NCI-H1092 treated with DMSO at 0.1 percent for 48 hours (cell line): Measurements from ENCODE around the gene TAF4B.

Source experiments
- DNase-seq: peaks from one replicate; lab custom pipeline; 2025; lab: John Stamatoyannopoulos, UW

The TAF4B gene

DNA sequence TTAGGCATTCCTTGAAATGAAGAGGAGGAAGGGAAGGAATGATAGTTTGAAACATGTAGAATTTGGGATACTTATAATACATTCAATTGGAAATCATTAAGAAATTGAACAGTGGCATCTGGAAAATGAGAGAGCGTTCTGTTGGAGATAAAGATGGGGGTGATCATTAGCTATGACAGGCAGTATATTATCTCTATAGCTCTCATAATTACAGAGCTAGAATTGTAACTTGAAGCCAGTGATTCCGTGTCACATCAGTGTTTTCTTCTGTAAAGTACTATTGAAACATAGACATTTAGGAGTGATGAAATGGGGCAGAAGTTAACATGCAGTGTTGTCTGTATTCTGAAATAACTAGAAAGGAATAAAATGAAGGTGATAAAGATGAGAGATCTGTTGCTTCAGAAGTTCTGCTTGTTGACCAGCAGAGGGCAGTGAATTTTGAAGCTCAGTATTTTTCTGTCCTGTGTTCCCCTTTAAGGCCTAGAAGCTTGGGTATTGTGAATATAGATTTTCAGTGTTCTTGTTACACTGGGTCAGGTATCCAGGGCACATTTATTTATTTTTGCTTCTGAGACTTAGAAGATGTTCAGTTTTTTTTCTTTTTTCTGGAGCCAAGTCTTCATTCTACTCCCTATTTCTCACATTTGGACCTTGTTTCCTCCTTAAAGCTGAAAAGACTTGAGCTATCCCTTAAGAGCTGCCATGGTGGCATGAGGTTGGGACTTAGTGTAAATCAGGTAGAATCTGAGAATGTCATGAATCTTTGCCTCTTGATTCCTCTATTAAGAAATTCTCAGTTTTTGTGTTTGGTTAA is 157.4 kb downstream of the TAF4B start:
- peak; percentile 42 for DNase-seq

DNA sequence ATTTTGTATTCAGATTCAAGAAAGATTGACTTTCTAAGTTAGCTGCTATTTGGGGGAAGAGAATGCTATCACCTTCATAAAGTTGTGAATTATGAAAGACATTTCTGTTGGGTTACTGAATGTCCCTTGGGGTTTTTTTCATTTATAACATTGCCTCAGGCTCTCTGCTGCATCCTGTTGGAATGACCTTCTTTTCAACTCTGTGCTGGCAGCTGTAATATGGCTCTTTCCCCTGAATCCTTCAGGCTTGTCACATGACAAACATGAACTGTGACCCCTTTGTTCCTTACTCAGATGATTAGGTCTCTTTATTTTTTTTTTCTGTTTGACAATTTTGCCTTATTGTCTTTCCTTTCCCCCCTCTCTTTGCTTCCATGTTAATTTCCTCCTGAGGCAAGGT is 159.8 kb downstream of the TAF4B start:
- peak; percentile 2 for DNase-seq

DNA sequence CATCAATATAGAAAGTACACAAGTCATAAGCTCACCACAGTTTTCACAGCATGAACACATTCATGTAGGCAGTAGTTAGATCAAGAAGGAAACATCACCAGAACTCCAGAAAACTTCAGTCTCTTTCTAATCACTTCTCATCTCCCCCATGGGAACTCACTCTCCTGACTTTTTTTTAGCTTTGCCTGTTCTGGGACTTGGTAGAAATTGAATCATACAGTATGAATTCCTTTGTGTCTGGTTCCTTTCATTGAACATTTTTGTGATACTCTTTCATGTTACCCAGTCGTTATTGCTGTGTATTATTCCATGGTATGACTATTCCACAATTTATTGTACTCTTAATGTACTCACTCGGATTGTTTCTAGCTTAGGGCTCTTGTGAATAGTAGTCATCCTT is 160.2 kb downstream of the TAF4B start:
- no peak for DNase-seq

DNA sequence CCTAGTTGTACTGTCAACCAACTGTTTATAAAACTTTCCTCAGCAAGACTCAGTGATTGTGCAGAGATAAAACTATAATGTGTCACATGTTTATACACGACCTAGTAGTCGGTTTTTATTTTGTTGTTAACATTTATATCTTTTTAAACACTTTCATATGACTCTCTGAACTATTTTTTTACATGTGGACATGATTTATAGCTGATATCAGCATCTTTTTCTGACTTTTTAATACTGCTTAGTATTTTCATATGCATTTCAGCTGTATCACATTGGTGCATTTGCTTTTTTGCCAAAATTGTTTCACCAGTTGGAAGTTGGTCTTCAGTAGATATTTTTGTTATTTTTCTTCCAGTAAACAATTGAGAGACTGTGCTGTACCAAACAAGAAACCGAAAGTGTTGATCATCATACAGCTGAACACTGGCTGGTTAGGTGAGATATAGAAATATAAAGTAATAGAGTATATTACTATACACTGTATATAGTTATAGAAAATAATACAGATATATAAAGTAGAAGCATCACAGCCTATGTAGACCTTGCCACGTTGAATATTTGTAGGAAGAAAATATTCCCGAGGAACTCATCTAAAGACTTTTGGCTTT is 167.9 kb downstream of the TAF4B start:
- DNase-seq, result no peak

DNA sequence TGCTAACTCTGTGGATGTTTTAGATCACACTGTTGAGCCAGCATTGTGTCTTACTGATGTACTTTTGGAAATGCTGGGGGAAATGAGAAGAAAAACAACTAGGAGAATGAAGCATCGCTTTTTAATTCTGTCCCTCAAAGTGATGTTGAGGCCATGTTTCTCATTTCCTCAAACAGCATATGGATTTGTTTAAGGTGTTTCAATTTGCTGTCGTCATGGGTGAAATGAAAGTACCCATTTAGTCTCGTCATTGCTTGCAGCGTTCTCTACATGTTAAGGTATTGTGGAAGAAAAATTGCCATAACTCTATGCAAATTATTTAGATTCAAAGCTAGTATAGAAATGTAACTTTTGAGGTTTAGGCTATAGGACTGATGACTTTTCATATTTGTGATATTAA is 170.8 kb downstream of the TAF4B start:
- DNase-seq, result no peak

DNA sequence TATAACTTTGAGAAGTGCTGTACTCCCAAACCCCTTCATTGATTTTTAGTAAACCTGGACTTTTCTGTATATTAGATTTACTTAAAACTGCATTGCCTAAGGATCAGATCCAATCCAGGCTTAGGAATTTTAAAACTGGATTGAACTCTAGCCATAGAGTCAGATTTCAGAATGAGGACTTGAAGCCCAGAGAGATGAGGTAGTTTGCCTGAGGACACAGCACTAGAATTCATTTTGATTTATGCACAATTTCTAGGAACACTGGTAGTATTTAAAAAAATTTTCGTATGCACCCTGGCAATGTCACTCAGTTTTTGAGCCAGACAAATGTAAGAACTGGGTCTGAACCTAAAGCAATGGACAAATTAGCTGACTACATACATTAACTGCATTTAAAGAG is 177.2 kb downstream of the TAF4B start:
- no peak for DNase-seq

DNA sequence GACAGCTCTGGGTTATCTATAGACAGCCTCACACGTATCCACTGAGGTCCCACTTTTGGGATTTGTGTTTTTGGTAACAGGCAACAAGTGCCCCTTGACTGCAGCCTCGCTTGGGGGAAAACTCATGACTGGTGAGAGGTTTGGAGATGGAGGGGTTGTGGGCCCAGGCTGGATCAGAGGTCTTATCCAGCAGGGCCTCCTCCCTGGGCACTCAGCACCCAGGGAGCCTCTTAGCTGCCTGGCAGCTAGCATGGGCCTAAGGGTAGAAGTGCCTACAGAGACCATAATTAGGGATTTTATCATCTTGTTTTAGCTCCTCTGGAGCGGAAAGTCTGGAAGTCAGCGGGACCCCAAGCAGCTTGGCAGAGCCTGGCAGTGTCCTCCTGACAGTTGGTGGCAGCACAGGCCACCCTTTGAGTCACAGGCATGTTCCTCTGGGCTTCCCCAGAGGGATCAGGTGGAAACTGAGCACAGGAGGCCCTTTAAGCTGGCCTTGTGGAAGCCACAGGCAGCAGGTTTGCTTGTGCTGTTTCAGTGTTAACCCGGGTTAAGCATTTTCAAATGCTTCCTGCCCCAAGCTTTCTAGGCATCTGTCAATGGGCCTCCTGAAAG is 179.1 kb downstream of the TAF4B start:
- DNase-seq, result peak; percentile 48

DNA sequence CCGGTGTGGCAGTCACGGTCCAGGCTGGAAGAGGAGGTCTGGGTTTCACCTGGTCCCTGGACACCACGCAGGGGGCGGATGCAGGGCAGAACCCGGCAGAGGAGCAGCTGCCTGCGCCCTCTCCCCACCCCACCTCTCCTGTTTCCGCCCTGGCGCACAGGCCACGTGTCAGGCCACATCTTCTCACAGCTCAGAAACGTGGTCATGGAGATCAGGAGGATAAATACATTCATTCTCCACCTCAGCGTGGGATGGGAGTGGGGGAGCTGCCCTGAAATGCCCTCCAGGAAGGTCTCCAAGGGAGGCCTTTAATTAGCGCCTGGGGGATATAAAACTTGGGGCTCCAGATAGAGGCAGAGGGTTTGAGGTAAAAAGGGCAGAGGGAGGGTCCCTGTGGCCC is 180.1 kb downstream of the TAF4B start:
- no peak for DNase-seq

DNA sequence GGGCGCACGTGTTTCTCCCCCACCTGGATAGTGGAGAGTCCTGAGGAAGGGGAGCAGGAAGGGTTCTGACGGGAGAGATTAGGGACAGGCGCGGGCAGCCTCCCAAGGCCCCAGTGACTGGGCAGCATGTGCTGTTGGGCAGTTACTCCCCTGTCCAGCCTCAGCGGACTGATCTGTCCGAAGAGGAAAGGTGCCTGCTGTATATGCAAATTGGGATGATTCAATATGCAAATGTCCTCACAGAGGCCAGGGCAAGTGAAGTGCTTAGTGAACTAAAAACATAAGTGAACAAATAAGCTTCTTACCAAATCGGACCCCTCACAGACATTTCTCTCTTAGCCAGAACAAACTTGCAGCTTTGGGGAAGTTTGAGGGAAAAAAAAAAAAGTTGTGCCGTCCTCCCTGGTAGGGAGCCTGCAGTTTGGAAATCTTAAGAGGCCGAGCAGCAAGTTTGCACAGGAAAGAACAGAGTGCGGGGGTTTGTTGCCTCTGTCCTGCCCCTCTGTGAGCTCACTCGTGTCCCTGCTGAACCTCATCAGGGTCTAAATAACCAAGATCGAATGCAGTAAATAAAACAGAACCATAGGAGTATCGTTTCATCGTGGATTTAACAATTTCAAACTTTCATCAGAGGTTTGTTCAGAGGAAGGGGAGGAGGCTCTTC is 180.7 kb downstream of the TAF4B start:
- no peak for DNase-seq

DNA sequence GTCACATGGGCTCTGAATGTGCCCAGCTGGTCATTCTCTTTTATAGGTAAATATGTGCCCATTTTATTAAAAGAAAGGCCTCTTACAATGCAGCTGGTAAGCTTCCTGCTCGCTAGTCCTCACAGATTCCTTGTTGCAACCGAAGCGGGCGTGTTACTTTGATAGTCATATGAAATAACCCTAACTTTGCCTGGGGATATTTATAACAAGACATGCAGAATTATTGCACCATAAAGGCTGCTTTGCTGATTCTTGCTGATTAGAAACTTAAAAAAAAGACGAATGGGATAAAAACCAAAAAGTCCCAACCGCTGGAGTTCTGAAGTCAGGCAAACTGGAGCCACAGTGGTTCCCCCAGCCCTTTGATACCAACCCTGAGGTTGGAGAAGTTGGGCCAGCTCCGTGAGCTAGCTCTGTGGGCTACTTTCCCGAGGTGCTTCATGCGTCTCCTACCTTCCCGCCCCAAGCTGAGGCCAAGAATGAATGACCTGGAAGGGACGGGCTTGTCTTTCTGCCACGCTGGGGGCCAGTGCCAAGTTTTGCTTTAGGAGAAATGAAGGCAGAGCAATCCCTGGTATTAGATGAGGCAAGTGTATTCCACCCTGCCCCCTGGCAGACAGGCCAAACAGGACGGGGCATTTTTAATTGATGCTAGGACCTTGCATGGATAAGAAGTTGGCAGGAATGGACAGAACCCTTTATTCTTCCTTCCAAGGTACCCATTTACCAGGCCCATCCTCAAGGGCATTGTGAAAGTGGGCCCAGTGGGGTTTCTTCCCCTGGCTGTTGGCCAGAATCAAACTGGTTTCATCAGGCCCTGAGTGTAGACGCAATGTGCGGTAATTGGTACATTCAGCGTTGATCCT is 181.7 kb downstream of the TAF4B start:
- no peak for DNase-seq

DNA sequence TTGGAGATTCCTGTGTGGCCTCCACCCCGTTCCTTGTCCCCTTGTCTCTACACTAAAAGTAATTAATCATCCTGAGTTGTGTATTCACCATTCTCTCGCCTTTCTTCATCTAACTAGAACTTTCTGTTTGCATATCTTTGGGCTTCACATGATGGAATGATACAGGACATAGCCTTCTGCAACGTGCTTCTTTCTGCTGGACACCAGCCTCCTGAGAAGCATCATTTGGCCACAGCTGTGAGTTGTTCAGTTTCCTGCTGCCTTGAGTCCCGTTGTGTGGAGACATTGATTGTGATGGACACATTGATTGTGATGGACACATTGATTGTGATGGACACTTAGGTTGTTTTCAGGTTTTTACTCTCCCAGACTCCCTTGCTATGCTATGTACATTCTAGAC is 182.8 kb downstream of the TAF4B start:
- DNase-seq, result no peak

DNA sequence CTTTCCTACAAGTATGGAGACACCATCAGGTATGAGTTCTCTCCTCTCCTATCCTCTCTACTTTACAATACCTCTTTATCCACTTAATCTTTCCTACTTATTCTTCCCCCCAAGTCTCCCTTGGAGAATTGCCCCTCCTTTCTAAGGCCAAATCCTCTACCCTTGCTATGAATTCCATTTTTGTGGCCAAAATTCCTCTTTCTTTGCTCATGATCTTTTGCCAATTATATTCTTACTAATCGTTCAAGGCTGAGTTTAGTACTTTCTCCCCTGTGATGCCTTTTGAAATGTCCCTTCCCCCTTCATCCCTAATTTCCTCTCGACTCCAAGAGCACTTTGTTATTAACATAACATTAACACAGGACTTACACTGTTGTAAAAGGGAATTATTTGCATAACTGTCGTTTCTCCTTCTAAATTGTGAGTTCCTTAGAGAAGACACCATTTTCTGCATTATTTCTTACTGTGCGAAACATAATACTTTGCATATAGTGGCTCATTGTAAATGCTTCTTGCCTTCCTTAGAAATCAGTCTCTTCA is 188.7 kb downstream of the TAF4B start:
- no peak for DNase-seq

DNA sequence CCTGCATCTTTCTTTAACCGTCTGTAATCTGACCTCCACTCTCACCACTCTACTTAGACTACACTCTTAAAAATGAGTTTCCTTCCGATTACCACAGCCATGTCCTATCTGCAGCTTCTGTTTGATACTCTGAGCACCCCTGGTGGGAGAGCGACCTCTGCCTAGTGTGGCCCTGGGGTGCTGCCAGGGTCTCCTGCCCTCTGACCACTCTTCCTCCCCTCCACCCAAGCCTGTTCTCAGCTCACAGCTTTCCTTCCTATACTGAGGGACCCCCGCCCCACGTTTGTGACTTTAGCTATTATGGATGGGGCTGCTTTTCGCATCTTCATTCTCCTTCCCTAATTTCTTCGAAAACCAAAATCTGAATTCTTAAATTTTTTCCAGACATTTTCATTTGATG is 189.4 kb downstream of the TAF4B start:
- DNase-seq, result no peak

DNA sequence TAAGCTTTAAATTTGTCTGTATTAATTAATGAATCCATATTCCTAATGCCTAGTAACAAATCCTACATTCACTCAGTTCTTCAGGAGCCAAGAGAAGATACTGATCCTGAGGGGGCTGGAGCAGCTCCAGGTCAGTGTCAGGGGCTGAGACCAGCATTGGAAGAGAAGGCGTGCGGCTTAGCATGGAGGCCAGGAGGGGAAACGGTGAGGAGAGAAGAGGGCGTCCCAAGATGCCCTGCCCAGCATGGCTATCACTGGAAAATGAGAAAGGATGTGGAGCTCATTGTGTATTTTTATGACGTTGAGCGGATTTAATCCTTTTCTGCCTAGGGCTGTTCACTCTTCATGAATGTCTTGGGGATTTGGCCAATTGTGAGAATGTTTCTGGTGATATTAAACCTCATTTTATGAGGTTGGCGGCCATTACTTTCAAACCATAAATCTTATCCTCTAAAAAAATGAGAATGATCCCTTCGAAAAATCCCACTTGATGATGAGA is 190.5 kb downstream of the TAF4B start:
- DNase-seq, result no peak

DNA sequence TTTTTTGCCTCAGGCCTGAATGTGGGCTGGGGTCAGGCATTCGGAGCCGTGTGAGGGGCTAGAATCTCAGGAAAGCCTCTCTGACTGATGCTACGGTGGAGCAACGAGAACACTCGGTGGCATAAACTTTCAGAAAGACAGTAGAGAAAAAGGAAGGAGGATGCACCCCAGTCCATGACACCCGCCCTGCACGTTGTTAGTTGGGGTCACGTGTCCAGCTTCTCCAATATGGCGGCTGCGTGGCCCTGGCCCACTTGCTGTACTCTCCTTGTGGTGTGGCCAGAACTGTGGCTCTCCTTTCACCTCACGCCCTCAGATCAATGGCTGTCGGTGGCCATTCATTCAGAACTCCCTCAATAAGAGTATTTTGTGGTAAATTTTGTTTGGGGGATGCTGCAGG is 190.9 kb downstream of the TAF4B start:
- no peak for DNase-seq

DNA sequence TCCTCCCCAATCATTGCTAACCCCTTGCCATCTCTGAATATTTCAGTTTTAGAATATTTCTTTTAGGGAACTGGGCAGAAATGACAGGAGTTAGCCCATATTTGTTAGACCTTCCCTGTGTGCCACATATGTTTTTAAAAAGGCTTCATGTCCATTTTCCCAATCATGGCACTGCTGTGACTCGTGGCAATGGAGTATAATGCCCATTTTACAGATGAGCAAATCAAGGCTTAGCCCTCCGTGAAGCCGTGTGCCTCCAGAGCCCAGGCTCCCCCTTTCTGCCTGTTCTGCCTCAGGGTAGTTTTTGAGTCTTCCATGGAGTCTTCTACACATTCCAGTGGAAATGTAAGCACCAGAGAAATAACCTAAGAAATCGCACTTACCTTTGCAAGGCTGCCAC is 192.0 kb downstream of the TAF4B start:
- DNase-seq, result no peak

DNA sequence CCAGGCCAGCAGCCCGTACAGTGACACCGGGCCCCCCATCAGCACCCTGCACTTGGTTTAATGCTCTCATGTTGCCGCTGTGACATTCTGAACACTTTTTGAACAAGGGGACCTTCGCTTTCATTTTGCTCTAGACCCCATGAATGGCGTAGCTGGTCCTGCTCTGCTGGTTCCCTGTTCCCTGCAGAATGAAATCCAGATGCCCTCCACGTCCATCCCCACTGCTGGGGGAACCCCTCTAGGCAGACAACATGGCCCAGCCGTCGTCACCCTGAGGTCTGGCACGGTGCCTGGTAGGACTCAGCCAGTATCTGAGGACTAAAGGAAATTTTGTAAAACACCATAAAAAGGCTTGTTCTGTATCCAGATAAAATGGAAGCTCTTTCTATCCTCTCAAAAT is 193.5 kb downstream of the TAF4B start:
- no peak for DNase-seq

DNA sequence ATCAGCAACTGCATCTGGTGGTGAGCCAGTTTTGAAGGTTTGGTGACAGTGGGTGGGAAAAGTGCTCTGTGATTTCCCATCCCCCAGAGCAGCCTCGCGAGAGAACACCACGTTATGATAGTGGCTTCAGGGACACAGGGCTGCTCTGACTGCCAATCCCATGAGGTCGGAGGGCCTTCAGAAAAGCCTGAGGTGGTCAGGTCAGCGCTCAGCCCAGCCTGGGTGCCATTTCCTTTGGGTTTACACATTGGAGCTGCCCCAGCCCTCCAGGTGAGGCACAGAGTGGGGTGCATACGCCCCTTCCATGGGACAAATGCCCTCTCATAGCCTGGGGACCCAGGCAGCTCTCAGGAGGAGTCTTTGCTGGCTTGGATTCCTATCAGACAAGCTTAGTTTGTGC is 195.3 kb downstream of the TAF4B start:
- DNase-seq, result no peak

DNA sequence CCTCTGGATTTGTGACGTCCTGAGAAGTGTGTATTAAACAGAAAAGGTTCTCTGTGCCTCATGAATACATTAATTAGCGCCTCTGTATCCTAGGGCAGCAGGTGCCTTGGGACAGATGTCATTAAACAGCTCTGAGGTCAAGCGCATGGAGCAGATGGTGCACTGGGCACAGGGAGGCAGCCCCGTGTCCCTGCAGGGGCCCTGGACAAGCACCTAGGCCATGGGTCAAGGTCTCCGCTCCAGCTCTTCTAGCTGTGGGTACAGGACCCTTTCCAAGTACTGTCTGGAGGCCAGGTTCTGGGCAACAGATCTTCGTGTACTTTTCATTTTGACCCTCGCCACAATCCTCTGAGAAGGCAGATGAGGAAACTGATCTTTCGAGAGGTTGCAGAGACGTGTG is 195.7 kb downstream of the TAF4B start:
- no peak for DNase-seq

DNA sequence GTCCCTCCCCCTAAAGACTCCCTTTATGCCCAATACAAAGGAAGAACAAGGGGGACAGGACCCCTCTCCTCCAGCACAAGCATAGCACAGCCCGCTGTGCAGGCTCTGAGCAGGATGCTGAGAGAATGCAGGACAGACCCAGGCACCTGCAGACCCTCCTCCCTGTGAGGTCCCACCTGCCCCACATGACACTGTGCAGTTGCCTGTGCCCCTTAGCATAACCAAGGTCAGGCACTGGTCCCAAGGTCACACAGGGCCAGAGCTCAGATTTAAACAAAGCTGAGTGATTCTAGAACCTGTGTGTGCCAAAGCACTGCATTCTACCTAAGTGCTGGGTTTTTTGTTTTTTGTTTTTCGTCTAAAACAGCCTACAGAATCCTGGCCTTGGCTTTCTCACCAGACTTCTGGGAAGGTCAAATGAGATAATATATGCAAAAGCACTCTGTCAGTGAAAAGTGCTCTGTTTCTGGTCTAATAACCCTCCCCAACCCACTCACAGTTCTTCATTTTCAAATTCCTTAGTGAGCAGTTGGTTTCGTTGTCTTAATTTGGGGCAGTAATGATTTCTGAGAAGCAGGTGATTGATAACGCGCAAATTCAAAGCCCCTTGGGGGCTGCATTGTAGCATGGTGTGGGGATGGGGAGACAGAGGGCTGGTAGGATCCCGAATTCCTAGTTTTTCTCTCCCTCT is 196.4 kb downstream of the TAF4B start:
- no peak for DNase-seq
